ENCODE results near the gene ZNRF4. TPM values are rescaled to one million over a fixed set of nuclear protein-coding genes. Genes with fewer than 3 reads are reported as not detected.
A peak's percentile ranks its signal among the peaks of the same experiment; 100 is the strongest.

ZNRF4 gene
- total and polyA plus RNA-seq, 9 of the 15 experiments (the other 6 are each of a cell fraction or from before 2014, with no cell fraction given), result not detected

DNA sequence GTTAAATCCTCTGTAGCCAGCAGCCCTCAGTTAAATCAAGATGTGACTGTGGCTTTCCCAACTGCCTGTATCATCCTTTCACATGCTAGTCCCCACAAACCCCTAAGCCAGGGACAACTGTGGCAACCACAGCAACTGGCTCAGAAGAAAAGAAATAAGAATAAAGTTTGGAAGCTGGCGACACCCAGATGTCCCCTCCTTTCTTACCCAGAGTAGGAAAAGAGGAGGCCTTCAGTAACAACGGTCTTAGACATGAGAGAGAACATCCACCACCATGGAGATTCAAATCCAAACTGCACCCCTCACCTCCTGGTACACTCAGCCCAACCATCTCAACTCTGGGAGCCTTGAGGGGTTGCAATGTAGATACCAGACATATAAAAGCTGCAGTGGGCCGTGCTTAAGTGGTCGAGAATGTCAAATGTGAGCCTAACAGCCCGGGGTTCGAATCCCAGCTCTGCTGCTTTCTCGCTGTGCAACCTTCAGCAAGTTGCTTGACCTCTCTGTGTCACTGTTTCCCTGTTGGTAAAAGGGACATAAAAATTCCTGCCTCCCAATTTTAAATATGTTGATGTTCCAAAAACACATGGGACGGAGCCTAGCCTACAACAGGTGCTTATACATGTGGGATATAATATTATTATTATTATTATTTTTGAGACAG lies 23.8 kb downstream of the ZNRF4 start:
- Histone ChIP-seq H3K9me3 (replicated peaks; ENCODE audit: control insufficient read depth, insufficient read depth, low read depth, low read length) (0 out of 2 replicates have a peak, but pooled peaks cover 3% of the 10 kb centered on the region), H3K4me1 (replicated peaks in 1 of 2; ENCODE audit: control insufficient read depth in 2 of 2, insufficient read depth in 2 of 2, low read length in 2 of 2) (no peaks in the 10 kb centered on the region; a peak in 1 of 5 replicates), H3K4me3 (no peak overlapping the region), H4K20me1 (replicated peaks; ENCODE audit: control insufficient read depth, insufficient read depth, low read length) (no peaks in the 10 kb centered on the region), H3K4me2 (ENCODE audit: insufficient read depth, low read length) (no peak overlapping the region), H3K9me1 (ENCODE audit: control insufficient read depth, insufficient read depth, low read length) (no peaks in the 10 kb centered on the region), H2AFZ (ENCODE audit: low read depth, low read length) (no peak overlapping the region), H3K27ac (ENCODE audit: extremely low read depth, low read depth, low read length) (no peak overlapping the region), H3K36me3 (ENCODE audit: control insufficient read depth, insufficient read depth, low read length) (no peaks in the 10 kb centered on the region), H3K27me3 (ENCODE audit: control insufficient read depth in 2 of 2, insufficient read depth in 2 of 2, low read length in 2 of 2) (peaks cover 2 to 15% of the 10 kb centered on the region in 2 experiments; a peak in 4 of 5 replicates), H3K79me2 (ENCODE audit: control insufficient read depth, insufficient read depth, low read length) (no peaks in the 10 kb centered on the region), H3K9ac (ENCODE audit: insufficient read depth in 1 of 2, low read depth in 2 of 2, low read length in 2 of 2) (no peak overlapping the region)
- ATAC-seq, result no peak
- ChIA-PET POLR2A (interaction anchor here (0.6 kb wide), 1 partner anchor 243 kb away, joined by 3 read pairs; no protein-coding TSS in a partner anchor), CTCF (ENCODE audit: low intra/inter-chr PET ratio) (no interaction called here)
- in situ Hi-C loops (cut with MboI) (no loop called here), intact Hi-C loops (cut with micrococcal nuclease) (no loop called here)
- TF ChIP-seq ZFP36 (IDR thresholded peaks at IDR 0.05; ENCODE audit: low read depth, low read length, partially characterized antibody), result peak; percentile 75
- peak; percentile 70 for TF ChIP-seq CHD4 (IDR thresholded peaks at IDR 0.05; ENCODE audit: insufficient read depth, insufficient replicate concordance, low read depth, low read length, poor library complexity, severe bottlenecking)
- TF ChIP-seq RBM25 (IDR thresholded peaks at IDR 0.05; ENCODE audit: low read depth, low read length, severe bottlenecking), result peak; percentile 88
- no peak for TF ChIP-seq SRSF3 (IDR thresholded peaks at IDR 0.05; ENCODE audit: insufficient read depth, low read length)
- TF ChIP-seq BCOR (IDR thresholded peaks at IDR 0.05), result peak; percentile 52
- TF ChIP-seq ADNP (tag; IDR thresholded peaks at IDR 0.05), result 0 out of 2 replicates have a peak, but pooled peaks have one; percentile 43
- WGBS (ENCODE audit: insufficient coverage, low coverage, missing lambda C conversion rate), result 6% methylated on average over 8 of the region's 8 CpGs
- no peak for DNase-seq (ENCODE audit: extremely low read depth in 1 of 4, low spot score in 3 of 4)
- no TSS peak for BruUV-seq (replicated peaks)
- no peak for FAIRE-seq
